ENCODE data around the gene THRA.

DNA sequence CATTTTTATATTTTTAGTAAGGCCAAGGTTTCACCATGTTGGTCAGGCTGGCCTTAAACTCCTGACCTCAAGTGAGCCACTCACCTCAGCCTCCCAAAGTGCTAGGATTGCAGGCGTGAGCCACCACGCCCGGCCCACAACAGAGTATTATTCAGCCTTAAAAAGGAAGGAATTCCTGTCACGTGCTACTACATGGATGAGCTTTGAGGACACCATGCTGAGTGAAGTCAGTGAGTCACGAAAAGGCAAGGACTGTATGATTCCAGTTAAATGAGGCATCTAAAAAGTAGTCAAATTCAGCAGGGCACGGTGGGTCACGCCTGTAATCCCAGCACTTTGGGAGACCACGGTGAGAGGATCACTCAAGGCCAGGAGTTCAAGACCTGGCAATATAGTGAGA lies 37.9 kb upstream of the THRA start:
- no peak for TF ChIP-seq POLR2AphosphoS5 (IDR thresholded peaks at IDR 0.05; ENCODE audit: low read depth, low read length)
- no peak for TF ChIP-seq POLR2A (IDR thresholded peaks at IDR 0.05; ENCODE audit: low read depth, low read length)
- TF ChIP-seq TAF1 (IDR thresholded peaks at IDR 0.05; ENCODE audit: borderline replicate concordance, low read depth, low read length), result no peak

Measured in GM12892 (cell line).